ENCODE results near the gene TBC1D8.

TBC1D8 gene

GRCh38 chr2:101162561-101163330 lies 11.6 kb upstream of the TBC1D8 start:
- TF ChIP-seq CTCF (IDR thresholded peaks at IDR 0.05; ENCODE audit: low read depth, low read length, missing control alignments): no peak
- DNase-seq (ENCODE audit: low read depth): no peak

GRCh38 chr2:101161658-101162057 lies 10.5 kb upstream of the TBC1D8 start:
- TF ChIP-seq CTCF (IDR thresholded peaks at IDR 0.05; ENCODE audit: low read depth, low read length, missing control alignments): no peak
- no peak overlapping the region for H3K4me3 ChIP-seq (ENCODE audit: low read depth, low read length)
- DNase-seq (ENCODE audit: low read depth): no peak

More at GRCh38 chr2:101162561-101163330, 11.6 kb upstream of the TBC1D8 start:
- H3K4me3 ChIP-seq (ENCODE audit: low read depth, low read length): no peak overlapping the region

- DNase-seq (ENCODE audit: low read depth): no peak
- no peak overlapping the region for H3K4me3 ChIP-seq (ENCODE audit: low read depth, low read length)
- no peak for TF ChIP-seq CTCF (IDR thresholded peaks at IDR 0.05; ENCODE audit: low read depth, low read length, missing control alignments)
Measured at GRCh38 chr2:101160454-101160853, 9.3 kb upstream of the TBC1D8 start.

GRCh38 chr2:101159526-101159925 lies 8.3 kb upstream of the TBC1D8 start:
- DNase-seq (ENCODE audit: low read depth): no peak
- TF ChIP-seq CTCF (IDR thresholded peaks at IDR 0.05; ENCODE audit: low read depth, low read length, missing control alignments): no peak
- H3K4me3 ChIP-seq (ENCODE audit: low read depth, low read length): no peak overlapping the region

- no peak for DNase-seq (ENCODE audit: low read depth)
- no peak for TF ChIP-seq CTCF (IDR thresholded peaks at IDR 0.05; ENCODE audit: low read depth, low read length, missing control alignments)
- no peak overlapping the region for H3K4me3 ChIP-seq (ENCODE audit: low read depth, low read length)
Measured at GRCh38 chr2:101157272-101157671, 6.1 kb upstream of the TBC1D8 start.

GRCh38 chr2:101153787-101154186 lies 2.6 kb upstream of the TBC1D8 start:
- no peak for TF ChIP-seq CTCF (IDR thresholded peaks at IDR 0.05; ENCODE audit: low read depth, low read length, missing control alignments)
- no peak overlapping the region for H3K4me3 ChIP-seq (ENCODE audit: low read depth, low read length)

More at GRCh38 chr2:101153787-101154186, 2.6 kb upstream of the TBC1D8 start:
- DNase-seq (ENCODE audit: low read depth): no peak
